ENCODE data around the gene PLEKHA5.

PLEKHA5 gene

DNA sequence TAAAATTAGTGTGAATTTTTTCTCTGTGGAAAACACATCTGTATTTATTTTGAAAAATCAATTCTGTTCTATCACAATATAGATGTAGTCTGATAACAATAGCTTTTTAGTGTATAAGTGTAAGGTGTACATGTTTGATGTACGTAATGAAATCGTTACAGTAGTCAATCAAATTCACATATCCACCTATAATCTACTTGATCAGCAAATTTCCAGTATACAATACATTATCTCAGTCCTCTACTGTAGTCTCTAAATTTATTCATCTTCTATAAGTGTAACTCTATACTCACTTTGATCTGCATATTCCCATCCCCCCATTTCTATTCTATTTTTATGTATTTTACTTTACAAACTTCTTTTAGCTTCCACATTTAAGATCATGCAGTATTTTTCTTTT, 13.0 kb downstream of the PLEKHA5 start:
- H3K27me3 Mint-ChIP-seq = no peaks in the 10 kb centered on the region
- H3K27ac Mint-ChIP-seq = no peak overlapping the region
- H3K4me3 Mint-ChIP-seq = no peak overlapping the region
- DNase-seq (ENCODE audit: low spot score in 2 of 2) (no peak), ATAC-seq (ENCODE audit: low read depth) (no peak)
- H3K4me1 Mint-ChIP-seq = no peaks in the 10 kb centered on the region
- H3K36me3 Mint-ChIP-seq = no peaks in the 10 kb centered on the region
- H3K9me3 Mint-ChIP-seq = no peaks in the 10 kb centered on the region

DNA sequence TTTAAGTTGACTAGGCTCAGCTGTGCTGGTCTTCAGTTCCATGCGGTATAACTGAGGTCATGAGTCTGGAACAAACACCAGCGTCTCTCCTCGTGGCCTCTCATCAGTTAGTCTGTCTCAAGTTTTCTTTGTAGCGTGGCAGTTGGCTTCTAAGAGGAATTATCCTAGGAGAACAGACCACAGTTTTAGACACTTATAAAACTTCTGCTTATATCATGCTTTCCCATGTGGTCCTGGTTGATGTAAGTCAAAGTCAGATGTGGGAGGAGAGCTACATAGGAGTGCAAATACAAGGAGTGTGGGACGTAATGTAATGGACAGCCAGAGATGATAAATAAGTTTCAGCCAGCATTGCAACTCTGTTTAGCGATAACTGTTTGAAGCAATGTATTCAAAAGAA, 14.8 kb downstream of the PLEKHA5 start:
- Mint-ChIP-seq H3K27ac (no peak overlapping the region), H3K36me3 (no peaks in the 10 kb centered on the region), H3K27me3 (no peaks in the 10 kb centered on the region), H3K4me1 (no peaks in the 10 kb centered on the region), H3K4me3 (no peak overlapping the region), H3K9me3 (no peaks in the 10 kb centered on the region)
- DNase-seq (ENCODE audit: low spot score in 2 of 2) (no peak), ATAC-seq (ENCODE audit: low read depth) (no peak)

DNA sequence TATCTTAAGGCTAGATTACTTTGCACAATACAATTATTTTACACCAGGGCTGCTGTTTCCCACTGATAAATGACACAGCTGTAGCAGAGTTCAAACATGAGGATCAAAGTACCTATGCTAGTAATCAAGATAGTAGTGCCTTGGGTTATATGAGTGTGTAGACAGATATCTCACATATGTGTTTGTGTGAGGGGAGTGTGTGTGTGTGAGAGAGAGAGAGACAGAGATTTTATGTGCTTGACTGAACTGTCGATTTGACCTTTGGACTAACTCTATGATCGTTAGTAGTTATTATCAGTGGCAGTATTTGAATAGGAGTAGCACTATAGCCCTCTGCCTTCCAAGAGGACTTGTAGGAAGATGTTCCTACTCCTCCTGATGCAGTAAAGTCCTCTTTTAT, 15.5 kb downstream of the PLEKHA5 start:
- Mint-ChIP-seq H3K27me3 (no peaks in the 10 kb centered on the region), H3K27ac (no peak overlapping the region), H3K4me1 (no peaks in the 10 kb centered on the region), H3K9me3 (no peaks in the 10 kb centered on the region), H3K36me3 (no peaks in the 10 kb centered on the region), H3K4me3 (no peak overlapping the region)
- DNase-seq (ENCODE audit: low spot score in 2 of 2) = no peak
- no peak for ATAC-seq (ENCODE audit: low read depth)

DNA sequence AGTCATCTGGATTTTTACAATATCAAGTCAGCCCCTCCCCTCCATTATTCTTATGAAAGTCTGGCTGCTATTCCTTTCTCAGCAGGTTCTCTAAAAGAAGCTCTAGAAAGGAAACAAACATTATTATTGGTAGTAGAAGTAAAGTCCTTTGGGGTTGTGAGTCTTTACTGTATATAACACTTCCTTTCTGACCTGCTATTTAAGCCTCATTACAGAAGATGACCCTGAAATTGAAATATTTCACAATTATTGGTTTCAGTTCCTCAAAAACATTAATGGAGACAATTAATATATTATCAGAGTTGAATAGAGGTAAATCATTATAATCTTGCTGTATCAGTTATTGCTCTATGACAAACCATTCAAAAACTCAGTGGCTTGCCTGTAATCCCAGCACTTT, 19.3 kb downstream of the PLEKHA5 start:
- no peak for ATAC-seq (ENCODE audit: low read depth)
- peaks cover 3% of the 10 kb centered on the region for H3K27me3 Mint-ChIP-seq
- H3K4me3 Mint-ChIP-seq = no peak overlapping the region
- H3K9me3 Mint-ChIP-seq = peaks cover 2% of the 10 kb centered on the region
- no peak for DNase-seq (ENCODE audit: low spot score in 2 of 2)
- H3K4me1 Mint-ChIP-seq = no peaks in the 10 kb centered on the region
- no peak overlapping the region for H3K27ac Mint-ChIP-seq
- H3K36me3 Mint-ChIP-seq = no peaks in the 10 kb centered on the region

DNA sequence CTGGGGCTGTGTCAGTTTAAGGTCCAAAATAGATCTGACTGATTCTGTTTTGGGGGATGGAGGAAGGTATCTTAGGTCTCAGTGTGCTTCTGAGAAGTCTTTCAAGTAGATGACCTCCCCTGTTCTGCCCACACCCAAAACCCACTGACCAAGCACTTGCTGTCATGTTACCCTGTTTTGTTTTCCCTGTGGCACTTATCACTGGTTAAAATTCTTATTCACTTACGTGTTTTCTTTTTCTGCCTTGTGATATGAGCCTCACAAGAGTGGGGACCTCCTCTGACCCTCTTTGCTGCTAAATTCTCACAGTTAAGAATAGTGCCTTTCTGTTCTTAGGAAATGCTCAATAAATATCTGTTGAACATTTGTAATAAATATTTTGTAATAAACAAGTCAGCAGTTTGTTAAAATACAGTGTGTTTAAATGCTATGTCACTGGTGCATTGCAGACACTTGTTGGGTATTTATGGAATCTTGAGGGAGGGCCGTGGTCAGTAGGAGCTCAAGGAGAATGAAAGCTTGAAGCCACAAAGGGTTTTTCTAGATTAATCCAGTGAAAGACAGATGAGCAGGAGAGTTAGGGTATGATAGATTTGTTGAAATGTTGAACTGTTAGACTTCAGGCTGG, 20.9 kb downstream of the PLEKHA5 start:
- Mint-ChIP-seq H3K4me1 (no peaks in the 10 kb centered on the region), H3K27me3 (peaks cover 3% of the 10 kb centered on the region), H3K4me3 (no peak overlapping the region), H3K36me3 (no peaks in the 10 kb centered on the region), H3K9me3 (peaks cover 2% of the 10 kb centered on the region), H3K27ac (no peak overlapping the region)
- no peak for ATAC-seq (ENCODE audit: low read depth)
- DNase-seq (ENCODE audit: low spot score in 2 of 2) = no peak

DNA sequence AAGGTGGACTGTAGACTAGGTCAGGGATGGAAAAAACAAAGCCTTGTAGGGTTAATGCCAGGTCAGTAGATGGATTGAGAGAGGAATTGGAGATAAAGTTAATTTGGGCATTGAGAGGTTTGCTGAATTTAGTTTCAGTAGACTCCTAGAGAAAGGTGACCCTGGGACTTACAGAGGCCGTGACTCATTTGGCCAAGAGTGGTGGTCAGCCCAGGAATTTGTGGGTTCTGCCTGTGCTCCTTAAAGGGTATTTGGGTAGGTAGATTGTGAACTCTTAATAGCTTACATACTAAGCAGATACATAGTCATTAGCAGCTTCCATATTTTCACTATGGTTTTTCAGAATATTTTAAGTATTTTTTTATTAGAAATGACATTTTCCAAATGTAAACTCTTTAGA, 21.8 kb downstream of the PLEKHA5 start:
- Mint-ChIP-seq H3K27ac (no peak overlapping the region), H3K4me3 (no peak overlapping the region), H3K27me3 (peaks cover 3% of the 10 kb centered on the region), H3K36me3 (no peaks in the 10 kb centered on the region), H3K4me1 (no peaks in the 10 kb centered on the region), H3K9me3 (peaks cover 2% of the 10 kb centered on the region)
- DNase-seq (ENCODE audit: low spot score in 2 of 2) (no peak), ATAC-seq (ENCODE audit: low read depth) (no peak)

DNA sequence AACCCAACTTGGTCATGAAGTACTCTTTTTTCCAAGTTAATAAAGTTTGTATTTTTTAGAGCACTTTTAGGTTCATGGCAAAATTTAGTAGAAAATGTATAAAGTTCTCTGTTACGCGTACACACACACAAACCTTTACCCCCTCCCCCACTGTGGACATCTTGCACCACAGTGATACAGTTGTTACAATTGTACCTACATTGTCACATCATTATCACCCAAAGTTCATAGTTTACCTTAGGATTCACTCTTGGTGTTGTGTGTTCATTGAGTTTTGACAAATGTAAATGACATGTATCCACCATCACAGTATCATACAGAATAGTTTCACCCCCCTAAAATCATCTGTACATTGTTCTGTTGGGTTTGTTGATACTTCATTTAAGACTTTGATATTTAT, 23.9 kb downstream of the PLEKHA5 start:
- peaks cover 2% of the 10 kb centered on the region for H3K9me3 Mint-ChIP-seq
- no peaks in the 10 kb centered on the region for H3K36me3 Mint-ChIP-seq
- DNase-seq (ENCODE audit: low spot score in 2 of 2) = no peak
- ATAC-seq (ENCODE audit: low read depth) = no peak
- H3K4me3 Mint-ChIP-seq = no peak overlapping the region
- H3K4me1 Mint-ChIP-seq = no peaks in the 10 kb centered on the region
- H3K27me3 Mint-ChIP-seq = peaks cover 3% of the 10 kb centered on the region
- H3K27ac Mint-ChIP-seq = no peak overlapping the region

DNA sequence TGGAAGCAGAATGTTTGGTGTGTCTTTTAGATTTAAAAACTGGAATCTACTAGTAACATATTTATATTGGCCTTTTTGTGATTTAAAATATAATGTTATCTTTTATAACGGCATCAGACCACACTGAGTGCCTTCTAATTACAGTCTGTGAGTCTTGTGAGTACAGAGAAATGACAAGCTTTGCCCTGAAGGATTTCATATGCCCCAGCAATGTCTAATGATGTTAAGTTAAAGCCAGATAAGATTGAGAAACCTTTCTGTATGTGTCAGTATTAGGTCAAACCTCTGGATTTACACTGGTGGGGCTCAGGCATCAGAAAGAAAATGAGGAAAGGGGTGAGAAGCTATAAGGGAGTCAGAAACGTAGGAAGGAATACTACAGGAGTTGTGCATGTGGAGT, 25.2 kb downstream of the PLEKHA5 start:
- H3K36me3 Mint-ChIP-seq = no peaks in the 10 kb centered on the region
- ATAC-seq (ENCODE audit: low read depth) (no peak), DNase-seq (ENCODE audit: low spot score in 2 of 2) (no peak)
- H3K9me3 Mint-ChIP-seq = peaks cover 2% of the 10 kb centered on the region
- H3K4me1 Mint-ChIP-seq = no peaks in the 10 kb centered on the region
- H3K27me3 Mint-ChIP-seq = peaks cover 3% of the 10 kb centered on the region
- no peak overlapping the region for H3K4me3 Mint-ChIP-seq
- no peak overlapping the region for H3K27ac Mint-ChIP-seq

DNA sequence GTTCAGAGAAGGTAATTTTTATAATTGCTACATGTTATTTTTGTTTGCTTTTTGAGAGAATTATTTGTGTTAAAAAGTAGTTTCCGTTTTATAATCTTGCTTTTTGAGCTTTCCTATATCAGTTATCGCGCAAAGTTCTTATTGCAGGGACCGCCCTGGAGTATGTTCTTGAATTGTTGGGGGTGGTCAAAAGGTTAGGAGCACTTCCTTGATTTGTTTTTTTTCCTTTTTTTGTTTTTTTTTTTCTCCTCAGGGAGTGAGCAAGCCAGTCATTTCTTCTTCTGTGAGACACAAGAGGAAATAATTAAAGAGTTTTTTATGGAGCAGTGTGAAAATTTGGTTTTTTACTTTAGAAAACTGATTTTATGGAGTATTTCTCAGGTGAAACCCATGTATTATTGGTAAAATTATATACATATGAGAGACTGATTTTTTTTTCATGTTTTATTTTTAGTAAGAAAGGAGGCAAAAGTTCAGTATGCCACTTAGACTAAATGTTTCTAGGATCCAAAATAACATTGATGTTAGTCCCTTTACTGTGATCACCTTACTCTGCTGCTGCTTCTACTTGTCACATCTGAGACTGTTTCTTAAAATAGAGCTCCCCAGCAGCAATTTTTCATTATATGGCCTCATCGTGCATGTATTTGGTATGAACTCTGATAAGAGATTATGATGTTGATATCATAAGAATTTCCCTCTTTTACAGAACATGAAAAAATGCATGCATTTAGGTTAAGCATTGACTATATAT, 26.6 kb downstream of the PLEKHA5 start:
- no peak for DNase-seq (ENCODE audit: low spot score in 2 of 2)
- Mint-ChIP-seq H3K4me1 (no peaks in the 10 kb centered on the region), H3K36me3 (no peaks in the 10 kb centered on the region), H3K4me3 (no peak overlapping the region), H3K27ac (no peak overlapping the region), H3K9me3 (peaks cover under 1% of the 10 kb centered on the region), H3K27me3 (peaks cover under 1% of the 10 kb centered on the region)
- no peak for ATAC-seq (ENCODE audit: low read depth)

DNA sequence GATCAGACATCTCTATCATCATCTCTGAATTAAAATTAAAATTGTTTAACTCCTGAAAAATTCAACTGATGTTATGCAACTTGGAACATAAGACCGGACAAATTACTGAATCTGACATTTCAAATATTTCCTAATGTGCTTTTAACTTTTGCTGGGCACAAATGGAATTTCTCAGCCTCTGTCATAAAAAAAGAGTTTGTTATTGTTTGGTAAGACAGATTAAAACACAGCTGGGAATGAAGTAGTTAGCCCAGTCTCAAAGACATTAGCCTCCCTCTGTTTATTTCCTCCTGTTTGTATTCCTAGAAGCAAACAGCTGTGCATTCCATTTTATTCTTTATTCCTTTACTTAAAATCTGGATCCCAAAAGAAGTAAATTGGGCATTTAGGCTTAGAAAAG, 29.4 kb downstream of the PLEKHA5 start:
- Mint-ChIP-seq H3K27me3 (no peaks in the 10 kb centered on the region), H3K9me3 (no peaks in the 10 kb centered on the region), H3K4me1 (no peaks in the 10 kb centered on the region), H3K36me3 (no peaks in the 10 kb centered on the region), H3K27ac (no peak overlapping the region), H3K4me3 (no peak overlapping the region)
- no peak for DNase-seq (ENCODE audit: low spot score in 2 of 2)
- no peak for ATAC-seq (ENCODE audit: low read depth)

DNA sequence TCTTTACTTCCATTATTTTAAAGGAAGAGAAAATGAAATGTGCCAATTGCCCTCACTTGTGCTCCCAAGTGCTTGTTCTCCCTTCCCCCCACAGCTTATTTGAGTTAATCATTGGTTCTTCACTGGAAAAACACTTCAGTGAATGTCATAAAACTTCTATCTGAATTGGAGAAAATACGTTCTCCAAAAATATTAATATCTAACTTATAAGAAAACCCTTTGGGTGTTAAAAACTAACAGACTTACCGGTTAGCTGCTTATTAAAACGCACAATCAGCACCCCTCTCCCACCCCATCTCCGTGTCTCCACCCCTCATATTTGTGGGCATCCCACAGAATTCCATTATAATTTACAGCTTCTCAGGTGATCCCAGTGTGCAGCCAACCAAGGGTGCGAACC, 31.7 kb downstream of the PLEKHA5 start:
- no peak overlapping the region for H3K4me3 Mint-ChIP-seq
- ATAC-seq (ENCODE audit: low read depth) = no peak
- no peaks in the 10 kb centered on the region for H3K4me1 Mint-ChIP-seq
- DNase-seq (ENCODE audit: low spot score in 2 of 2) = no peak
- peaks cover 2% of the 10 kb centered on the region for H3K9me3 Mint-ChIP-seq
- no peaks in the 10 kb centered on the region for H3K27me3 Mint-ChIP-seq
- no peak overlapping the region for H3K27ac Mint-ChIP-seq
- H3K36me3 Mint-ChIP-seq = no peaks in the 10 kb centered on the region

DNA sequence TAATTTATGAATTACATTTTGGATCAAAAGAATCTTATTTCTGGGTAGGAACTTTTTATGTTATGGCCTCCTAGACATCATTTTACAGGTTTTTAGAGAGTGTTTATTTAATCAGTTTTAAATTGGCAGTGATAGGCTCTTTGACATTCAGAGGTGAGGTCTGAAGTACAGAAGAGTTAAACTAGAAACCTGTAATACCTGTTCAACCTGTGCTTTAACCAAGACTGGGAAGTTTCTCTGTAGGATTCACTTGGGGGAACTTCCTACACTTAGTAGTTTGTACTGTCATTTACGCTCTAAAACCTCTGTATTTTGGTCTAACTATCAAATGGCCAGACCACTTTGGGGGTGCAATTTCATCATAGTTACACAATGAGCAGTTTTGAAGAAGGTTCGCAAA, 35.9 kb downstream of the PLEKHA5 start:
- H3K9me3 Mint-ChIP-seq = peaks cover 2% of the 10 kb centered on the region
- DNase-seq (ENCODE audit: low spot score in 2 of 2) = no peak
- no peak overlapping the region for H3K27ac Mint-ChIP-seq
- no peaks in the 10 kb centered on the region for H3K36me3 Mint-ChIP-seq
- H3K27me3 Mint-ChIP-seq = no peaks in the 10 kb centered on the region
- no peaks in the 10 kb centered on the region for H3K4me1 Mint-ChIP-seq
- no peak overlapping the region for H3K4me3 Mint-ChIP-seq
- ATAC-seq (ENCODE audit: low read depth) = no peak

DNA sequence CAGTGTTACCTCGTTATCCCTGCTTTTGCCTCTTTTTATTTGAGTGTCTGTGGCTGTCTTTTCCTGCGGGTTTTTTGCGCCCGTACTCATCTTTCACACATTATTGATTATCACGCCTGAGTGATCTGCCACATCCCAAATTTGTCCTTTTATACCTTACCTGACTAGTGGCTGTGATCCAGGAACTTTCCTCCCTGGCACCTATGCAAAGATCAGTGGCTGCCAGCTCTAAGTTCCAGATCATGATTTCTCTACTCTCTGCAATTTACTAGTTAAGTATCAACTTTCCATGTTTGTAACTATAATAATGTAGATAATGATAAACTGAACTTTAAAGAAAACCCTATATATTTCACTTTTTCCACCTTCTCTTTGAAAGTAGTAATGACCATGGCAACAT, 36.9 kb downstream of the PLEKHA5 start:
- Mint-ChIP-seq H3K27ac (no peak overlapping the region), H3K9me3 (peaks cover 2% of the 10 kb centered on the region), H3K4me1 (no peaks in the 10 kb centered on the region), H3K36me3 (no peaks in the 10 kb centered on the region), H3K27me3 (no peaks in the 10 kb centered on the region), H3K4me3 (no peak overlapping the region)
- no peak for ATAC-seq (ENCODE audit: low read depth)
- no peak for DNase-seq (ENCODE audit: low spot score in 2 of 2)

DNA sequence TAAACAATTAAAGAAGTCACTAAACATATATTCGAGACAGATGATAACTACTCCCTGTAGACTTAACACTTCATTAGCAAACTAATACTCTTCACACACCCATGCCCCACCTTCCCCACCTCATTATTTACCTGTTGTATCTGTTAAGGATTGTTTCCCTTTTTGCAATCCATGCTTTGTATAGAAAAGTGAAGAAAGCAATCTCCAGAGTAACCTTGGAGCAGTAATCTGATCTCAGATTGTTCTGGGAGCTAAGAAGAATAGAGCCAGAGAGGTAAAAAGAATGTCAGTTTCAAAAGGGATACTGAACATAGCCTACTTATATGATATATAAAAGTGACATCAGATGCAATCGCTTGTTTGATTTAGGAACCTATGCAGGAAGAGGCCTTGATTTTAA, 37.4 kb downstream of the PLEKHA5 start:
- H3K27me3 Mint-ChIP-seq = no peaks in the 10 kb centered on the region
- no peak overlapping the region for H3K4me3 Mint-ChIP-seq
- H3K27ac Mint-ChIP-seq = no peak overlapping the region
- peaks cover 2% of the 10 kb centered on the region for H3K9me3 Mint-ChIP-seq
- DNase-seq (ENCODE audit: low spot score in 2 of 2) (no peak), ATAC-seq (ENCODE audit: low read depth) (no peak)
- no peaks in the 10 kb centered on the region for H3K4me1 Mint-ChIP-seq
- no peaks in the 10 kb centered on the region for H3K36me3 Mint-ChIP-seq

DNA sequence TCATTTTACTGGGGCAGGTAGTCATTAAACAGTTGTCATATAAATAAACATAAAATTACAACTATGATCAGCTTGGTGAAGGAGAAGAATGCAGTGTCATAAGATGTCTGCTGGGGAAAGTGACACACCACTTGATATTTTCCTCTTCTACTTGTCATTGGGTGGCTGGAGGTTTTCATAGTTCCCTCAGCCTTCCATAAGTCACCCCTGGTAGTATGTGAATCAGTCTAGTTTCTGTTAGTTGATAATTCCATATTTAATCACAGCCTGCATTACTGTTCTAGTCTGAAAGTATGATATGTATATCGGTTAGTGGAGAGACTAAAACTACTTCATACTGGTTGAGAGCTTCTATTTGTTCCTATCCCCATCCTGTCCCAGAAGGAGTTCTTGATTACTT, 38.2 kb downstream of the PLEKHA5 start:
- DNase-seq (ENCODE audit: low spot score in 2 of 2) (no peak), ATAC-seq (ENCODE audit: low read depth) (no peak)
- Mint-ChIP-seq H3K4me3 (no peak overlapping the region), H3K9me3 (peaks cover 2% of the 10 kb centered on the region), H3K27ac (no peak overlapping the region), H3K4me1 (no peaks in the 10 kb centered on the region), H3K36me3 (no peaks in the 10 kb centered on the region), H3K27me3 (no peaks in the 10 kb centered on the region)

Data from memory B cell (primary cell).